Measurements from ENCODE around the gene CCDC167.

Gene CCDC167

DNA sequence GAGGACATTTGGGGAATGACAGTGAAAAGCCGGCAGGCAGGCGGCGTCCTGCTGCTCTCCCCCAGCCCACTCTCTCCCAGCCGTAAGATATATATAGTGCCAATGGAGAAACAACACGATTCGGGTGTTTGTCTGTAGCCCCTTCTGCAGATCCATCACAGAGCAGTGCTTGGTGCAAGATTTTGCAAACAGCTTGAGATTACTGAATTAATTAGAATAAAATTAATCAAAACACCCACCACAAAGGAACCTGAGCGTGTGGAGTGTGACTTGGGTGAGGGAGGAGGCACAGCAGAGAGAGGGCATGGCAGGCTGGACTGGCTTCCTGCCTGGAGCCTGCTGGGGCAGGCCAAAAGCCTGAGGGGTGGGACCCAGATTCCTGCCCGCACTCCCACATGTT lies 28.8 kb upstream of the CCDC167 start:
- DNase-seq: no peak

DNA sequence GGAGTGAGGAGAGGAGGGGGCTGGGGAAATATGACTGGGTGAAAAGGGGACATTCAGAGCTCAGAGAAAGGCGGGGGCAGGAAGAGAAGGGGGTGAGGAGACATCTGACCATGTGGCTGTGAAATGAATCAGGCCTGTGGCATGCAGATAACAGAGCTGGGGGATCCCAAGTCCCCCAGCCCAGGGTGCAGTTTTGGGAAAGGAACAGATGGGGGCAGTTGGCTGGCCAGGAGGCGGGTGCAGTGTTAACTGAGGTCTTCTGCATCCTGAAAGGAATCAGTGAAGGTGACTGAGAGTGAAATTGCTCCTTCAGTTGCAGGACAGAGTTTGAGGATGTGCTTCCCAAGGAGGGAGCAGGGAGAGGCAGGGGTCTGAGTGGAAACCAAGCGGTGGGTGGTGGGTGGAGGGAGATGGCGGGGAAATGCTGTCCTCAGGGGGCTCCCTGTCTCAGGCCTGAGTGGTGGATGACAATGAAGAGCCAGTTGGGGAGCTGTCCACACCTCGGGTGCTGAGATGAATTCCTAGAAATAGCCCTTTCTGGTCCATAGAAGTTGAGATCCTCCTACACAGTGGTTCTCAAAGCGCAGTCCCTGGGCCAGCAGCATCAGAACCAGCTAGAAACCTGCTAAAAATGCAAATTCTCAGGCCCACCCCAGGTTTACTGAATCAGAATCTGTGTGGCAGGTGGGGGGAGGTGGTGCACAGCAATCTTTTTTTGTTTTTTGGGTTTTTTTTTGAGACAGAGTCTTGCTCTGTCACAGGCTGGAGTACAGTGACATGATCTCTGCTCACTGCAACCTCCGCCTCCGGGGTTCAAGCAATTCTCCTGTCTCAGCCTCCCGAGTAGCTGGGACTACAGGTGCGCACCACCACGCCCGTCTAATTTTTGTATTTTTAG lies 26.0 kb upstream of the CCDC167 start:
- DNase-seq: peak; percentile 61

DNA sequence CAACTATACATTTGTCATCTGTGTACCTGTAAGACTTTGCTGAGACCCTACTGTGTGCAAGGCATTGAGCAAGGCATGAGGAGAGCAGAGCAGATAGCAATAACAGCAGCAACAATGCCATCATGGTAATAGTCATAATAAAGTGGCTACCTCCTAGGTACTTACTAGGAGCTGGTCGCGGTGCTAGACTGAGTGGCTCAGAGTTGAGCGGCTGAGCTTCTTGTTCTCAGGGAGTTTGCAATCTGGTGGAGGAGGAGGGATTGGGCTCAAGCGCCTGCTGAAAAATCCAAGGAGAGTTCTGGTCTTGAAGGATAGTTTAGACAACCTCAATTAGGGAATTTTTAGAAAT lies 25.3 kb upstream of the CCDC167 start:
- no peak for DNase-seq

DNA sequence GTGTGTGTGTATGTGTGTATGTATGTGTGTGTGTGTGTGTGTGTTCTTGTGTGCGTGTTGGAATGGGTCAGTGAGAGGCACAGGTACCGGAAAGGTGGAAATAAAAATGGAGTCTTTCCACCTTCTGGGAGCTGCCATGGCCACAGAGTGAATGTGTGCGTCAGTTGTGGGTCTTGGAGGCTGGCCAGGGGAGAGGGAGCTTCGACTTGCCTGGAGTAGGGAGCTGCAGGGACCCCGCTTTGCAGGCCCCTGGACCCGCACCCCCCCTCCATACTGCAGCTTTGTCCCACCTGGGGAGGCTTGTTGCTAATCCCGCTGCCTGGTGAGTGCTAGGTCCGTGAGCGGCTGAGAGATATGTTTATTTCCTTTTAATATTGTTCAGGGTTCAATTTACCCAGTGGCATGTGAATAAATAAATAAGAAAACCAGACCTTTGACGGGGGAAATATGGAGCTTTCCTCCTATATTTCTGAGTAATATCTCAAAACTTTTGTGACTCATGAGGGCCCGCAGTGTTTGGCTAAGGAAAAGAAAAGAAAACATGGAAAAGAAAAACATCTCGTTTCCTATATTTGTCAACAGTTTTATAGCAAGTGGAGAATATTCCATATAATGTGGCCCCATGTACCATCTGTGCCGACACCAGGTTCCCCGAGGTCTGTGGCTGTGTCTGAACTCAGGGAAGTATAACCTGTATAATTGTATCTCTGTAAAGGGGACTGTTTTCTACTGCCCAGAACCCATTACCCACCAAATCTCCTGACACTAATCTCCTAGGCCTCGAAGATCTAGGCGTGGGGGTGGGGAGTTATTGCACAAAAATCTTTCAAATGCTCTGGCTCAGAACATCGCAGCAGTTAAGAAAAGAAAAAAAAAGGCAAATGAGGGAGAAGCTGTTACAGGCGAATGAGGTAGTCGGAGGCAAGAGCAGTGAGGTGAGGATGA lies 24.6 kb upstream of the CCDC167 start:
- no peak for DNase-seq

DNA sequence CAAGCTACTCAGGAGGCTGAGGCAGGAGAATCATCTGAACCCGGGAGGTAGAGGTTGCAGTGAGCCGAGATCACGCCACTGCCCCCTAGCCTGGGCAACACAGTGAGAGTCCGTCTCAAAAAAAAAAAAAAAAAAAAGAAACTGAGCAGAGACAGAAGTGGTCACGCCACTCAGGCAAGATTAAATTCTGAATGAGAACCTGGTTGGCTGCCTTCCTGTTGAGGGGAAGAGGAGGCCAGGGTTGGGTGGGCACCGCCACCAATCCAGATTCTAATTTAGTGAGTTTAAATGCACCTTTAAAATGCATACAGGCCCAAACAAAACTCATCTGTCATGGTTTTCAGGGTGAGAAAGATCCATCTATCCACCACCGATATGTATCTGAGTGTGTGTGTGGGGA lies 23.7 kb upstream of the CCDC167 start:
- DNase-seq: no peak

DNA sequence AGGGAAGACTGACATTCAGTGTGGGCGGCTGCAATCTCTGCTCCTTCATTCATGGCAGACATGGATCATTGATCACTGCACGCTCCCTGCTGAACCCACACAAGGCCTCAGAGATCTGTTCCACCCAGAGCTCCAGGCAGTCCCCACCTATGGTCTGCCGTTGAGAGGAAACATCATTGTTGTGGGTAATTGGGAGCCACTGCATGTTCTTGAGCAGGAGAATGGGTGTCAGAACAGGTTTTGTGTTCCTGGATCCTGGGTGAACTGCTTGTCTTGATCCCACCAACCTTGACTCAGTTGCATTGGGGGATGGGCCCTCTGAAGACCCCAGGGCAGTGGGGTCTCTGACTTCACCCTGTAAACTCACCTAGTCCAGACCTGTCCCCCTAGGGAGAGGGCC lies 23.1 kb upstream of the CCDC167 start:
- DNase-seq: no peak

DNA sequence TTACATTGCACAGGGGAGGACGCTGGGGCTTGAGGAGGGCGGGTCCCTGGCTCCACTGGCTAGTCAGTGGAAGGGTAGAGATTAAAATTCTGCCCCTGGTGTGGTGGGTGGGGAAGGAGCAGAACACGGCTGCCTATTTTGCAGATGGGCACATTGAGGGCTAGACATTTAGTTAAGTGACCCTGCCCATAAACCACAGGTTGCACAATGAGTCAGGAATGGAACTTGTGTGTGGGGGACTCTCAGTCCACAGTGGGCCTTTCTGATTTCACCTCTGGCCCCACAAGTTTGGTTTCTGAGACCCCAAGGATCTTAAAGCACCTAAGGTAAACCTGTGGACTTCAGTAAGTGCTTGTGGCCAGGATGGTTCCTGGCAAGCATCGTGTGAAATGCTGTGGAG lies 22.0 kb upstream of the CCDC167 start:
- DNase-seq: no peak

DNA sequence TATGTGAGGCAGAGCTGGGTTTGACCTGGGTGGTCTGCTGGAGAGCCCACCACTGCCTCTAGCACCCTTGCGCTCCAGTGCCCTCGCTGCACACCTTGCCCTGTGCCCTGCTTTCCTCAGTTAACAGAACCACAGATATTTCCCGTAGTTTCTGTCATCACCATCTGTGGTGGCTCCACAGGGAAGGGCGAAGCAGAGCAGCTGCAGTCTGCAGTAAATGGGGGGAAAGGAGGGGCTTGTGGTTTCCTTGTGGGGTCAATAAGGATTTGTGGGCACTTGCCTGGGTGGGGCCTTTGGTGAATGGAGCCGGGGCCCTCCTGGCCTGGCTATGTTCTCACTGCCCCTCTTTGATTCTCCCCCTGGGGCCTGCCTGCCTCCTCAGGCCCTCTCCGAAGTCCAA lies 21.2 kb upstream of the CCDC167 start:
- DNase-seq: no peak

DNA sequence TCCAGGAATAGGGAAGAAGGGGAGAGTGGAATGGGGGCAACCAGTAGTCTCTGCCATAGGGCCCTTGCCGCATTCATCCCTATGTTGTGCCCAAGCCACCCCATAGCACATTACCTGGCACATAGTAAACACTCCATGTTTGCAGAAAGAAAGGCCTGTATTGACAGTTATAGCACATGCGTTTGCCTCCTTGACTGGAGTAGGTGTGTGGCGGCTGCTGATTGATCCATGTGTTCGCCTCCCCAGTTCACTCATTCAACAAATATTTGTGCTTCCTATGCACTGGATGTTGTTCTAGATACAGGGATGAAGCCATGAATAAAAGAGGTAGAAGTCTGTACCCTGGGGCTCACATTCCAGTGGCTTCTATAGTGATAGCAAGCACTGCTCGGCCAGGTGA lies 19.8 kb upstream of the CCDC167 start:
- DNase-seq: no peak

DNA sequence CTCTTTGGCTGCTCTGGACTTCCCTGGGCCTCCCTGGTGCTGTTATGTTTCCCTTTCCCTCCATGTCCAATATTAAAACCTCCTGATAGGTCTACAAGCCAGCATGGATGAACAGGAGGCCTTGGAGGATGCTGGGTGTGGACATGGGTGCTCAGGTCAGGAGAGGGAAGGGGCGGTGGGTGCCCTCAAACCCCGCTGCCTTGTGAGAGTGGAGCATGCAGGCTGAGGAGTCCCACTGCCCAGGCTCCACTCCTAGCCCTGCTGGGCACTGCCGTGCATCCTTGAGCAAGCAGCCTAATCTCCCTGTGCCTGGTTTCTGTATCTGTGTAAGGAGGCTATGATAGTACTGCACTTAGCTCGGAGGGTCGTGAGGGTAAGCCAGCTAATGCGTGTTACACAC lies 18.4 kb upstream of the CCDC167 start:
- DNase-seq: no peak

DNA sequence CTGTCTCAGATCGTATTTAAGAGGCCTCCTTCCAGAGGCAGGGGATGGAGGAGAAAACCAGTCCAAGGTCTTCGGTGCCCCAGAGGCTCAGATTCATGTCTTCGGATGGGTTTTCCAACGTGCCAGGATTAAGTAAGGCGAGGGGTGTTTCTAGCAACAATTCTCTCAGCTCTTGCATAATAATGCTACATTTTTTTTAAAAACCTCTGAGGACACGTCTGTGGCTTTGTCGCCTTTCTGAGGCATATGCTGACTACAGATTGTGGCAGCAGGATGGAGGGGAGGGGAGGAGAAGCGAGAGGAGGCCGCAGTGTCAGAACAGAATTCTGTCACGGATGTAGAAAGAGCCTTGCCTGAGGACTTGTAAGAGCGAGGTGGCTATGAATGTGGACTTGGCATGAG lies 17.7 kb upstream of the CCDC167 start:
- DNase-seq: peak; percentile 85

DNA sequence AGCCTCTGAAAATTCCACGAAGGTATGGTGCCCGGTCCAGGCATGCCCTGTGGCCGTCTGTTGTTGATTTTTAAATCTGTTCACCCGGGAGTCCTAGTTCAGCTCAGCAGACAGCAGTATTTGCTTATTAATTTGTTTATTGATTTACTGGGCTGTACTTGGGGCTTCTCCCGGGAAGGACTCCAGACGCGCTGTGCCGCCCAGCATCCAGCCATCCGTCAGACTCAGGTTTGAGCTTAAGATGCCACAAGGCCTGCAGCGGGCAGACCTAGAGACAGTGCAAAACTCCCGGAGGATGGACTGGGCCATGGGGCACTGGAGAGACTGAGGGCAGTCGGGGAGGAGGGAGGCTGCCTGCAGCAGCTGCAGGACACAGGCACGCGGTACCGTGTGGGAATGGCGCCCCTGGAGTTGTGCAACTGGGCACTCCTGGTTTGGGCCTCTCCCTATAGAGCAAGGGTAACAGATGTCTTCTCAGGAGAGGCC lies 17.3 kb upstream of the CCDC167 start:
- no peak for DNase-seq

DNA sequence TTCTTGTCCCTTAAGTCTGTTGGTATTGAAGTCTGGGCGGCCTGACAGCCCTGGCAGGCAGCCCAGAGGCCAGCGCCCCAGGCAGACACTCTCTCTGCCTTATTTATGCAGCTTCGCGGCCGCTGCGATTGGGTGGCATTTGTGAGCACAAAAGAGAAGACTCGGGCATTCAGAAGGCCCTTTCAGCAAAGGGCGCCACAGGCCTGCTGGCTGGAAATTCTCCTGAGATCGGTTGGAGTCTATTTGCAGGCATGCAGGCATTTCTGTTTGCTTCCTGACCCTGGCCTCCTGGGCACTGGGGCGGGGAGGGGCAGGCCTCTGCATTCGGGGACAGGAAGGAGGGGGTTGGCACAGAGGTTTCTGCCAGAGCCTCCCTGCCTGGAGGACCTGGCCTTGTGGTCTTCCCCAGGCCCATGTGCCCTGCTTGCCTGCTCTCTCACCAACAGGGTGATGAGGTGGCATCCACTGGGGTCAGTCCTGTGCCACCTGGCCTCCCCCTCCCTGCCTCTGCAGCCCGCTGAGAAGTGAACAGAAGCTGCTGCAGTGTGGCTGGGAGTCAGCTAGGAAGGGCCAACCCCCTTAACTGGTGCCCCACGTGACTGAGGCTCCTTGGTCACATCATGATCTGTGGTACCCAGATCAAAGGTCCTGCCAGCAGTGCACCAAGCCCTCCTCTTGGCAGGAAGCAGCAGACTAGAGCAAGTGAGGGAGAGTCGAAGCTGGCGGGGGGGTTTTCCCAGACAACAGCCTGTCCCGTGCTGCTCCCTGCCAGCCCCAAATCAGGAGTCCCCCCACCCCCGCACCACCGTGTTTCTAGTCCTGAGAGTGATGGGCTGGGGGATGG lies 16.6 kb upstream of the CCDC167 start:
- DNase-seq: no peak

DNA sequence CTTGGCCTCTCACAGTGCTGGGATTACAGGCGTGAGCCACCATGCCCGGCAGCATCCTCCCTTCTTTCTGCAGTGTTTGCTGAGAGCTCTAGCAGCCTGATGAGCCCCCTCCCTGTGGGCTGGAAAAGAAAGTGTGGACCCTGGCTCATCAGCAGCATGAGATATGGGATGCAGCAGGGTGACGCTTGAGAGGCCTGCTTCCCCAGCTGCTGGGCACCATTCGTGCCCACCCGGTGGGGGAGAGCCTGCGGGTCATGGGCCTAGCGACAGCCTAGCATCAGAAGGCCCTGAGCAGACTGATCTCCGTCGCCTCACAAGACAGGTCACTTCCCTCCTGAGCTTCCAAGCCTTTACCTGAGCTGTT lies 16.0 kb upstream of the CCDC167 start:
- DNase-seq: no peak

DNA sequence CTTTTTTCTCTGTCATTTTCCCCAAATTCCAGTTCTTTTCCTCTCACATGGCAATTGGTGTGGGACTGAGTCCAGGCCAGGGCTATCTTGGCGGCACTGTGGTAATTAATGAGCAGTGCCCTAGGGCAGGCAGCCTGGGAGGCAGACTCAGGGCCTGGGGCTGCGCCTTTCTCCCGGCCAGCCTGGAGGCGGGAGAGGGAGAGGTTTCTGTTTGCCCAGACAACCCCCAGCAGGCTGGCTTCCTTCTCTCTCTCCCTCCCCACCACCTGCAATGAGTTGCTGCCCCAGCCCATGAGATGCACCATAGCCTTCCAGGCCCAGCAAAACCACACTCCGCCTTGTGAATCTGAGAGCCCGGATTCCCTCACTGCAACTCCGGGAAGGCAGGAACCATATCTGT lies 15.1 kb upstream of the CCDC167 start:
- DNase-seq: no peak

DNA sequence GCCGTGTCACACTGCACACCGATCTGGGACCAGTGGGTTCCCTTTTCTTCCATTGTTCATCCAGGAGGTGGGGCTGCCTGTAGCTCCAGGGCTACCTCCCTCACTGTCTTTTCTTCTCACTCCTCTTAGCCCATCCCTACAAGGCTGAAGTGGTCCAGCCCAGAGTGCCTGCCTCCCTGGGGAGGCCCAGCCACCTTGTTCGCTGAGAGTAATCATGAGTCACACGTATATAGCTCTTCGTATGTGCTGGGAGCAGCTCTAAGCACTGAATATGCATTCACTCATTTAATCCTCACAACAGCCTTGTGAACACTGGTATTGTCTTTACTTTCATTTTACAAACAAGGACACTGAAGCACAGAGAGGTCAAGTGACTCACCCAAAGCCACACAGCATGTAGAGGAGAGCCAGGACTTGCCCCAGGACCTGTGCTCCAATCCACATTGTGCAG lies 14.7 kb upstream of the CCDC167 start:
- DNase-seq: no peak

DNA sequence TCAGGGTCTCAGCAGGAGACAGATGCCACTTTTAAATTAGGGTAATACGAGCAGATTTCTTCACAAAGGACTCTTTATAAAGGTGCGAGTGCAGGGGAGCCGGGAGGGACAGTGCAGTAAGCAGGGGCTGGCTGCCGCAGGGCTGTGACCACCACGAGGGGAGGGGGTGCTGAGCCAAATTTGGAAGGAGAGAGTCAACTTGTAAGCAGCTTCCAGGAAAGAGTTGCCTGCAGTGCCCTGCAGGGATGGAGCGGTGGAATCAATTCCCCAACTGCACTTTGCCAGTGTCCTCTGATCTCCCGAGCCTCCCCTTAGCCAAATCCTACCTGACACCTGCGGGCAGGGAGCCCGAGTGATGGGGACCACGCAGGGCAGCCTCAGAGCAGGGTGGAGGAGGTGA lies 13.9 kb upstream of the CCDC167 start:
- DNase-seq: no peak

DNA sequence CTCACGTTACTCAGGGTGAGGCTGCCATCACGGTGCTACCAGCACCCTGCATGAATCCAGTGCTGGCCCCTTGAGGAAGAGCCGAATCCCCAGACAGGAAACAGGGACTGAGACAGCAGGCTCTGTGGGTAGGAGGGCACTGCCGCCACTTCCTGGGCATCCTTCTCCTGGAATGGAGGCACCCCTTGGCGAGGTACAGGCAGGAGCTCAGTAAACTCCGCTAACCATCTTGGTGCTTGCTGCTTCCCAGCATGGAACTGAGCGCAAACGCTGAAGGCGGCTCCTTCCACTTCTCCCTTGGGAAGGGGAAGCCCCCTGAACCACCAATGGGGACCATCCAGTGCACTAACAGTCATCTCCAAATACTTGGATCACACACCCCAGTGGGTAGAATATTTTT lies 13.5 kb upstream of the CCDC167 start:
- DNase-seq: no peak

DNA sequence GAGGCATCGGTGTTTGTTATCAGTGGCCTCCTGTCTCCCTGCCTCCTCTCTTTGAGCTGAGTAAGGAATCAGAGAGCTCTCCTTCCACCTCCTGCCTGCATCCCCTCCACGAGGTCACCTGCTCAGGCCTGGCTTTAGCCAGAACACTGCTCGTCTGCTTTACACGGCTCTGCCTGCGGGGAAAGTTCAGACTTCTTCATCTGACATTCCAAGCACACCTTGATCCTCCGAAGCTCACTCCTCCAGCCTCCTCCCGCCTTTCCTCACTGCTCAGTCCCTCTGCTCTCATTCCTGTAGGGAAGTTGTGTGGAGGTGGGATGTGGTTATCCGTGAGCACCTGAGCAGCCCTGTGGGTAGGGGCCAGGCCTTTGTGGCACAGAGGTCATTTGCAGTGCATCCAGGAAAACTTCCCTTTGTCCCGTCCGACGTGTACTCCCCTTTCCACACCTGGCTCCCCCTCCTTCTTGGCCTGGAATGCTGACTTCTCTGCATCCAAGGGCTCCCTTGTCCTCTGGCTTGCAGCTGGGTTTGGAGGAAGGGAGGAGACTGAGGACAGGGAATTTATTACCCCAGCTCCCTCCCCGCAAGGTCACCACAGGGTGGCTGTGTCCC lies 12.8 kb upstream of the CCDC167 start:
- DNase-seq: no peak

DNA sequence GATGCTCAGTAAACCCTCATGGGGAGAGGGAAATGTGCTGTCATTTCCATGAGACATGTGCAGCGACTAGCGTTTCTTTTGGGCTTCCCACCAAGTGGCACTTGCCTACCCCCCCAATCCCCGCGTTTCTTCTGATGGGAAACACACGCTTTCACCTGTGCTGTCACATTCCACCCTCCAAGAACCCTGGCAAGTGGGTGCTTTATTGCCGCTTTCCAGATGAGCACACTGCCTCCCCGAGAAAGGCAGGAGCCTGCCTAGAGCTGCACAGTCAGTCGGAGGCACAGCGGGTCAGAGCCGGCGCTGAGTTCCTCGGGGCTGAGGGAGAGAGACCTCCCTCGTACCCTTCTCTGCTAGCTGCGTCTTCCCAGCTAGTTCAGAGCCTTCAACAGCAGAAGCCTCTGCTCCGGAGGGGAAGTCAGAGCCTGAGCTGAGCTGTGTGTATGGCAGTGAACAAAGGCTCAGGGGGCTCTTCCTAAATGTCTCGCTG lies 12.3 kb upstream of the CCDC167 start:
- DNase-seq: no peak

DNA sequence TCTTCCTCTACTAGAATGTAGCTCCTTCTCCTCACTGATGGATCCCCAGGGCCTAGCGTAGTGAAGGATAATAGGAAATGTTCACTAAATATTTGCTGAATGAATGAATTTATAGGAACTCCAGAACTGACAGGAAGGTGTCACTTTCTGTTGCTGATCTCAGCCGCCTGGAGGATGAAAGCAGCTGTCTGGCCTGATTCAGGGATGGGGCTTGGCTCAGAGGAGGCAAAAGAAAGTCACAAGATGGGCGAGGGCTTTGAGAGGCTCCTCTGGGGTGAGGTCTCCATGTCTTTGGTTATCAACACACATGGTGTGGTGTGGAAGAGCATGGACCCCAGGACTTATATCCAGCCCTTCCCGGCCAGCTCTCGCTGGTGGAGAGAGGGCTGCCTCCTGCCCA lies 11.5 kb upstream of the CCDC167 start:
- no peak for DNase-seq

DNA sequence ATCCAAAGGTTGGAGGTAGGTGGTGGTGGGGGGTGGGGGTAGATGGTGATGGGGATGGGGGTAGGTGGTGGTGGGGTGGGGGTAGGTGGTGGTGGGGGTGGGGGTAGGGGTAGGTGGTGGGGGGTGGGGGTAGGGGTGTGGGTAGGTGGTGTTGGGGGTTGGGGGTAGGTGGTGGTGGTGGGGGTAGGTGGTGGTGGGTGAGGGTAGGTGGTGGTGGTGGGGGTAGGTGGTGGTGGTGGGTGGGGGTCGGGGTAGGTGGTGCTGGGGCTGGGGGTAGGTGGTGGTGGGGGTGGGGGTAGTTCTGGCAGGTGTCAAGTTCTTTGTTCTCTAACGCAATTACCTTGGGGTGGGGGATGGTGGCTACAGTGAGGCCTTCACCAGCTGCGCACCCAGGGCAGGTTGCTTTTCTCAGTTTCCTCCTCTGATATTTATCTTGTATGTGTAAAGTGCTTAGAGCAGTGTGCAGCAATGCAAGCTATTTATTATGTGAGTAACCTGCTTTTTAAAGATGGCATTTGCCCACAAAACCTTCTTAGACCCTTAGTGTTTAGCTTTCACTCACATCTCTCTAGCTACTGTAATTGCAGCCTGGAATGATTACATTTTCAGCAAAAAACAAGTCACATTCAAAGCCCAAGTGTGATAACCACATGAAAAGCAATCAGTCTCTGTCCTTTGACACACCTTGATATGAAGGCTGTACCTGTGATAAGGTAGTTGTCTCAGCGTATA lies 8.2 kb upstream of the CCDC167 start:
- no peak for DNase-seq
